ENCODE measurements around the gene CLSTN2.

Gene CLSTN2

DNA sequence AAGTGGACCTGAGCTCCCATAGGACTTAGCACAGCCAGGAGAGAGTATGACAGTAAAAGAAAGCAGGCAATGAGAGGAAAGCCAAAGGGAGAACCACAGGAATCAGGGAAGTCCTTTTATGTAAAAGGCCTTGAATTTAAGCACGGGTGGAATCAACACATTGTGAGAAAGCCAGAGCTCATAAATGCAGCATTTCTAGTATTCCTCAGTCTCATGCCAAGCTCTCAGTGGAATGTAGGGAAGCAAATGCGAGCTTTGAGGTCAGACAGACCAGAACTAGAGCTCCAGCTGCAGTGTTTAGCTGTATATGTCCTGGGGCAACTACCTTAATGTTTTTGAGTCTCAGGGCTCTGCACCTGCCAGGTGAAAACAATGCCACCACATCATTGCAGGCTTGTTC lies 610.8 kb downstream of the CLSTN2 start:
- ChIA-PET POLR2A (no interaction called here), CTCF (interaction anchor here (0.6 kb wide), 1 partner anchor 29 kb away, joined by 3 read pairs; no protein-coding TSS in a partner anchor)
- Histone ChIP-seq H3K36me3 (ENCODE audit: control insufficient read depth in 2 of 2, insufficient read depth in 1 of 2, low read length in 2 of 2) (no peaks in the 10 kb centered on the region), H3K27ac (ENCODE audit: extremely low read depth, low read depth, low read length) (no peak overlapping the region), H3K9me3 (ENCODE audit: control insufficient read depth, insufficient read depth, low read depth, low read length) (no peaks in the 10 kb centered on the region), H3K4me1 (ENCODE audit: control insufficient read depth, insufficient read depth, low read length) (no peaks in the 10 kb centered on the region), H3K4me3 (ENCODE audit: low read depth, low read length) (no peak overlapping the region)
- TF ChIP-seq ZNF596 (tag by site-specific recombination; IDR thresholded peaks at IDR 0.05) (no peak), SCRT2 (tag by site-specific recombination; IDR thresholded peaks at IDR 0.05) (no peak), ZSCAN16 (tag by site-specific recombination; IDR thresholded peaks at IDR 0.05) (no peak), ZBTB1 (tag by site-specific recombination; IDR thresholded peaks at IDR 0.05) (no peak), PBX3 (CRISPR knock-in tag; IDR thresholded peaks at IDR 0.05) (no peak), ZNF2 (tag by site-specific recombination; IDR thresholded peaks at IDR 0.05) (no peak), ZNF530 (tag by site-specific recombination; IDR thresholded peaks at IDR 0.05; ENCODE audit: low read depth) (no peak), GLI4 (tag by site-specific recombination; IDR thresholded peaks at IDR 0.05) (no peak), ZBTB26 (tag by site-specific recombination; optimal IDR thresholded peaks at IDR 0.05) (no peak), ZNF10 (tag by site-specific recombination; IDR thresholded peaks at IDR 0.05) (no peak), ZSCAN30 (tag by site-specific recombination; IDR thresholded peaks at IDR 0.05) (no peak), ZNF335 (tag by site-specific recombination; conservative IDR thresholded peaks at IDR 0.05) (no peak), ZNF155 (tag by site-specific recombination; IDR thresholded peaks at IDR 0.05) (no peak), PRDM1 (tag by site-specific recombination; IDR thresholded peaks at IDR 0.05) (no peak), ZNF19 (tag by site-specific recombination; IDR thresholded peaks at IDR 0.05; ENCODE audit: low read depth) (no peak), ZNF555 (tag by site-specific recombination; conservative IDR thresholded peaks at IDR 0.05) (no peak)
- TF ChIP-seq, protein P1, sequence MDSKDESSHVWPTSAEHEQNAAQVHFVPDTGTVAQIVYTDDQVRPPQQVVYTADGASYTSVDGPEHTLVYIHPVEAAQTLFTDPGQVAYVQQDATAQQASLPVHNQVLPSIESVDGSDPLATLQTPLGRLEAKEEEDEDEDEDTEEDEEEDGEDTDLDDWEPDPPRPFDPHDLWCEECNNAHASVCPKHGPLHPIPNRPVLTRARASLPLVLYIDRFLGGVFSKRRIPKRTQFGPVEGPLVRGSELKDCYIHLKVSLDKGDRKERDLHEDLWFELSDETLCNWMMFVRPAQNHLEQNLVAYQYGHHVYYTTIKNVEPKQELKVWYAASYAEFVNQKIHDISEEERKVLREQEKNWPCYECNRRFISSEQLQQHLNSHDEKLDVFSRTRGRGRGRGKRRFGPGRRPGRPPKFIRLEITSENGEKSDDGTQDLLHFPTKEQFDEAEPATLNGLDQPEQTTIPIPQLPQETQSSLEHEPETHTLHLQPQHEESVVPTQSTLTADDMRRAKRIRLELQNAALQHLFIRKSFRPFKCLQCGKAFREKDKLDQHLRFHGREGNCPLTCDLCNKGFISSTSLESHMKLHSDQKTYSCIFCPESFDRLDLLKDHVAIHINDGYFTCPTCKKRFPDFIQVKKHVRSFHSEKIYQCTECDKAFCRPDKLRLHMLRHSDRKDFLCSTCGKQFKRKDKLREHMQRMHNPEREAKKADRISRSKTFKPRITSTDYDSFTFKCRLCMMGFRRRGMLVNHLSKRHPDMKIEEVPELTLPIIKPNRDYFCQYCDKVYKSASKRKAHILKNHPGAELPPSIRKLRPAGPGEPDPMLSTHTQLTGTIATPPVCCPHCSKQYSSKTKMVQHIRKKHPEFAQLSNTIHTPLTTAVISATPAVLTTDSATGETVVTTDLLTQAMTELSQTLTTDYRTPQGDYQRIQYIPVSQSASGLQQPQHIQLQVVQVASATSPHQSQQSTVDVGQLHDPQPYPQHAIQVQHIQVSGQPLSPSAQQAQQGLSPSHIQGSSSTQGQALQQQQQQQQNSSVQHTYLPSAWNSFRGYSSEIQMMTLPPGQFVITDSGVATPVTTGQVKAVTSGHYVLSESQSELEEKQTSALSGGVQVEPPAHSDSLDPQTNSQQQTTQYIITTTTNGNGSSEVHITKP (tag by site-specific recombination; IDR thresholded peaks at IDR 0.05), result no peak

DNA sequence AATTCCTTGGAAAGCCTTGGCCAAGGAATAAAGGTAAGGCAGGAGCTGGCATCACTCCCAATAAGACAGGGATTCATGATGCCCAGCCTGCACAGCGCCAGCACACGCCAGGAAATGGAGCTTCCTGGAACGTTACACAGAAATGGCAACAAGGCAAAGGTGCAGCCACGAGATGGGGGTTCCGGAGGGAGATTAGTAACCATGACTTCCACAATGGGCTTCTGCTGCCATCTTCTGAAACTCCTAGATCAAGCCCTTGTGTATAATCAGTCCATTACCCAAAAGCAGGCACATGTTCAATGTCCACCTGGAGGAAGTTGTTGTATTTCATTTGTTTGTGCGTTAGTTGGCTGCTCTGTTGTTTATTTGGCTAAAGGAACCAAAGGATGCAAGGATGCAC lies 611.7 kb downstream of the CLSTN2 start:
- H3K4me1 ChIP-seq (ENCODE audit: control insufficient read depth, insufficient read depth, low read length), result no peaks in the 10 kb centered on the region
- CTCF ChIA-PET, result no interaction called here
- POLR2A ChIA-PET, result no interaction called here

More for the DNA sequence above, 611.7 kb downstream of the CLSTN2 start:
- Histone ChIP-seq H3K4me3 (ENCODE audit: low read depth, low read length) (no peak overlapping the region), H3K27ac (ENCODE audit: extremely low read depth, low read depth, low read length) (no peak overlapping the region), H3K9me3 (ENCODE audit: control insufficient read depth, insufficient read depth, low read depth, low read length) (no peaks in the 10 kb centered on the region), H3K36me3 (ENCODE audit: control insufficient read depth in 2 of 2, insufficient read depth in 1 of 2, low read length in 2 of 2) (no peaks in the 10 kb centered on the region)
- TF ChIP-seq, protein P2, sequence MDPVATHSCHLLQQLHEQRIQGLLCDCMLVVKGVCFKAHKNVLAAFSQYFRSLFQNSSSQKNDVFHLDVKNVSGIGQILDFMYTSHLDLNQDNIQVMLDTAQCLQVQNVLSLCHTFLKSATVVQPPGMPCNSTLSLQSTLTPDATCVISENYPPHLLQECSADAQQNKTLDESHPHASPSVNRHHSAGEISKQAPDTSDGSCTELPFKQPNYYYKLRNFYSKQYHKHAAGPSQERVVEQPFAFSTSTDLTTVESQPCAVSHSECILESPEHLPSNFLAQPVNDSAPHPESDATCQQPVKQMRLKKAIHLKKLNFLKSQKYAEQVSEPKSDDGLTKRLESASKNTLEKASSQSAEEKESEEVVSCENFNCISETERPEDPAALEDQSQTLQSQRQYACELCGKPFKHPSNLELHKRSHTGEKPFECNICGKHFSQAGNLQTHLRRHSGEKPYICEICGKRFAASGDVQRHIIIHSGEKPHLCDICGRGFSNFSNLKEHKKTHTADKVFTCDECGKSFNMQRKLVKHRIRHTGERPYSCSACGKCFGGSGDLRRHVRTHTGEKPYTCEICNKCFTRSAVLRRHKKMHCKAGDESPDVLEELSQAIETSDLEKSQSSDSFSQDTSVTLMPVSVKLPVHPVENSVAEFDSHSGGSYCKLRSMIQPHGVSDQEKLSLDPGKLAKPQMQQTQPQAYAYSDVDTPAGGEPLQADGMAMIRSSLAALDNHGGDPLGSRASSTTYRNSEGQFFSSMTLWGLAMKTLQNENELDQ (tag by site-specific recombination; IDR thresholded peaks at IDR 0.05; ENCODE audit: low read depth), result no peak
- TF ChIP-seq ZNF777 (tag by site-specific recombination; IDR thresholded peaks at IDR 0.05; ENCODE audit: borderline replicate concordance) (no peak), ZNF610 (tag by site-specific recombination; IDR thresholded peaks at IDR 0.05; ENCODE audit: borderline replicate concordance) (no peak), YY2 (tag by site-specific recombination; IDR thresholded peaks at IDR 0.05) (no peak), ZNF10 (tag by site-specific recombination; IDR thresholded peaks at IDR 0.05) (no peak), ZNF785 (tag by site-specific recombination; IDR thresholded peaks at IDR 0.05) (no peak), ZNF2 (tag by site-specific recombination; IDR thresholded peaks at IDR 0.05) (no peak)

All from HEK293 (cell line).